Large intestine (tissue), 3 donors: ENCODE measurements around the gene GLIPR1. TPM values are rescaled to one million over a fixed set of nuclear protein-coding genes. Genes with fewer than 3 reads are reported as not detected.
A peak's percentile ranks its signal among the peaks of the same experiment; 100 is the strongest.

Experiments
- DNase-seq, 2 donors: peaks; one replicate each; pipeline versions ENCODE4 v3.0.0 to v3.0.0-alpha.2; 2013
- H3K27ac ChIP-seq: one replicate; pipeline ENCODE4 v1.5.1; 2013; ENCODE audit warnings: low read length
- H3K27me3 ChIP-seq: 2 replicates; pipeline ENCODE4 v1.6.1; 2013; ENCODE audit warnings: low read length; ENCODE audit not compliant: control insufficient read depth, insufficient read depth
- H3K36me3 ChIP-seq: 2 replicates; pipeline ENCODE4 v1.6.1; 2013; ENCODE audit warnings: low read length; ENCODE audit not compliant: control insufficient read depth, insufficient read depth
- H3K4me1 ChIP-seq: one replicate; pipeline ENCODE4 v1.6.1; 2013; ENCODE audit warnings: low read length; ENCODE audit not compliant: control insufficient read depth, insufficient read depth
- H3K4me3 ChIP-seq: one replicate; pipeline ENCODE4 v1.5.1; 2013; ENCODE audit warnings: low read length
- H3K9me3 ChIP-seq: one replicate; pipeline ENCODE4 v1.6.1; 2013; ENCODE audit warnings: mild to moderate bottlenecking, low read depth, low read length, moderate library complexity; ENCODE audit not compliant: control insufficient read depth
- WGBS: methylation state at CpG from one replicate; pipeline ENCODE4 v1.1.5; 2013; ENCODE audit warnings: low lambda C conversion rate; ENCODE audit not compliant: insufficient coverage; 5-methylcytosine and 5-hydroxymethylcytosine counted together
- polyA plus RNA-seq: library from polyadenylated mRNA; unstranded; fragments of 120-200 nt; gene quantifications from one replicate; pipeline ENCODE4 v1.2.1, GENCODE V29; 2013

GLIPR1 gene
- polyA plus RNA-seq, 1 donor, result 14.1 TPM

DNA sequence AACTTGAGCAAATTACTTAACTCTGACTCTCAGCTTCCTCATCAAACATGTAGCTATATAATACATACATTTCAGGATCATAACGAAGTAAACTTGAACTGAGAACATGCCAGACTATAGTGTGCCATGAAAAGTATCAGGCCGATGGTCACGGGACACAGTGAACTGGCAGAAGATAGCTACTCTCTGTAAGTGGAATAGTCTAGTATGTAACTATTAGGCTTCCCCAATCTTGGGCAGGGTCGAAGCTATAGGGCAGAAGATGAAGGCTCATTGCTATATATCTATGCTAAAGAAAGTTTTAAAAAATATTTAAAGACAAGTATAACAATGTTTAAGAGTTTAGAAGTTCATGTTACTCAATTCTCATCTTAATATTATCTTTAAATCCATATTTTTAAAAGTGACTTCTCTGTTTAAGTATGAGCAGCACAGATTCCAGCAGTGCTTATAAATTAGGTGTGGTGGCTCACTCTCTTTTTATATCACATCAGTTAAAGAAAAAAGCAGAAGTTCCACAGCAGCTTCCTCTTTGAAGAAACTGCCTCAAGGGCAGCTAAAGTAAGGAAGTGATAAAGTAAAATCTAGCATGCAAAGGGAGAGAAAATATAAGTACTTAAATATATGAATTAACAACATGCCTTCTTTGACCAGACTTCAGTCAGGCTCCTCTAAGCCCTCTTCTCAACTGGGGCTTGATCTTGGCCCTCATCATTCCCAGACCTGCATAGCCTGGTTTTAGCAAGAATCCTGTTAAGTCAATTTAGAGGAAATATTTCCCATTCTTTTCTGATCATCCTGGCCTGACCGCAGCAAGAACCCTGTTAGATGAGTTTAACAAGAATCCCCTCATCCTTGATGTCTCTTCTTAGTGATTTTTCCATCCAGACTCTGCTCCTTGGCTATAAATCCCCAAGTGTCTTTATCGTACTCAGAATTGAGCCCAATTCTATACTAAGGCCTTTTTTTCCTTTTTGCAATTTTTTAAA, 8.4 kb upstream of the GLIPR1 start:
- no peak overlapping the region for H3K4me3 ChIP-seq
- WGBS, result 91% methylated on average over 1 of the region's 6 CpGs
- no peaks in the 10 kb centered on the region for H3K9me3 ChIP-seq
- H3K27ac ChIP-seq, result no peak overlapping the region
- no peak for DNase-seq
- H3K27me3 ChIP-seq, result no peaks in the 10 kb centered on the region
- no peaks in the 10 kb centered on the region for H3K36me3 ChIP-seq
- no peaks in the 10 kb centered on the region for H3K4me1 ChIP-seq

DNA sequence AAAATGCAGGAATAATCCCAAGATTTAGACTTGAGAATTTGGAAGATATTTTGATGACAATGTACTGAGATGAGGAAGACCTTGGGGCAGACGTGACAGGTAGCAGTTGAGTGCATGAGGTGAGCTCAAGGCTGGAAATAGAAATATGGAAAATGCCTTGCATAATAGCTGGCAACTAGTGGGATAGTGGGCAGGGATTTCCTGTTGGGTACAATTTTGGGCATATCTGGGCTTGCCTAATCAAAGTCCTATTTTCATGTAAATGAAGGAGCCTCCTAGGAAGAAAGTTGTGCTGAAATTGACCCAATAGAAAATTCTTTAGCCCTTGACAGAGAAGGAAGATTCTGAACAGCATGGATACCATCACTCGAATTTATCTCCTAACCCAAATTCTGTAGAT, 6.4 kb upstream of the GLIPR1 start:
- no peaks in the 10 kb centered on the region for H3K36me3 ChIP-seq

GRCh38 chr12:75476071-75476470, 4.5 kb upstream of the GLIPR1 start:
- no peaks in the 10 kb centered on the region for H3K27me3 ChIP-seq
- no peaks in the 10 kb centered on the region for H3K36me3 ChIP-seq
- H3K9me3 ChIP-seq, result no peaks in the 10 kb centered on the region
- WGBS, result no CpG with 5 or more reads among the region's 1 CpG
- no peak for DNase-seq
- no peaks in the 10 kb centered on the region for H3K4me1 ChIP-seq
- H3K27ac ChIP-seq, result no peak overlapping the region
- no peak overlapping the region for H3K4me3 ChIP-seq

More for the DNA sequence above, 6.4 kb upstream of the GLIPR1 start:
- Histone ChIP-seq H3K9me3 (no peaks in the 10 kb centered on the region), H3K27ac (no peak overlapping the region), H3K4me1 (no peaks in the 10 kb centered on the region), H3K4me3 (no peak overlapping the region), H3K27me3 (no peaks in the 10 kb centered on the region)
- WGBS, result 83% methylated on average over 1 of the region's 2 CpGs
- no peak for DNase-seq

- WGBS, result no CpG with 5 or more reads among the region's 2 CpGs
- Histone ChIP-seq H3K27ac (no peak overlapping the region), H3K4me3 (no peak overlapping the region), H3K27me3 (no peaks in the 10 kb centered on the region), H3K36me3 (no peaks in the 10 kb centered on the region), H3K9me3 (no peaks in the 10 kb centered on the region), H3K4me1 (no peaks in the 10 kb centered on the region)
- no peak for DNase-seq
These were observed 3.4 kb upstream of the GLIPR1 start for GRCh38 chr12:75477137-75477536.

DNA sequence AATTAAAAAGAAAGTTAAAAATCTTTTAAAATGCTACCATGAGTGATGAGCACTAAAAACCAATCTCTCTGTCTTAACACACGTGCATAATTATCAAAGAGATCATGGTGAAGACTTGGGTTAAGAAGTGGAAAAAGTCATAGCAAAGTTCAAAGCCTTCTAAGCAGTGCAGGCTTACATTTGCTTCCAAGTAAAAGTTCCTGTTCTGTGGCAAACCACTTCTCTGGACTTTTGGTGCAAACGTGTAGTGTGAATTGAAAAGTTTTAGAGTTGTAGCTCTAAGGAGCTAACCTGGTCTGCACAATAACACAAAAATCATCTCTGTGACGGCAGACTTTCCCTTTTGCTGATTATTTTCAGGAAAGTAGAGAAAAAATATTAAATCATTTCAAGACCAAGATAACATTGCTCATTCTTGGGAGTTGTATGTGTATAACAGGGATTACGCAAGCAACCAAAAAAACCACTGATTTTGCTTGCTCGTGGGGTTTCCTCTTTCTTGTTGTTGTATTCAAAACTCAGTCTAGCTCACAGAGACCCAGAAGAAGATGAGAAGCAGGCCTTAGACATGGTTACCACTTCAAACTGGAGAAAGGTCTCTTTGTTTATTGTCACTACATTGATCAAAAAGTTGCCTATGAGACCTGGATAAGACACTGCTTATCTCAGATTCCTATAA, 2.3 kb upstream of the GLIPR1 start:
- DNase-seq, result no peak
- Histone ChIP-seq H3K36me3 (no peaks in the 10 kb centered on the region), H3K27me3 (no peaks in the 10 kb centered on the region), H3K9me3 (no peaks in the 10 kb centered on the region), H3K27ac (no peak overlapping the region), H3K4me3 (no peak overlapping the region), H3K4me1 (no peaks in the 10 kb centered on the region)
- WGBS, result 75% methylated on average over 1 of the region's 5 CpGs

DNA sequence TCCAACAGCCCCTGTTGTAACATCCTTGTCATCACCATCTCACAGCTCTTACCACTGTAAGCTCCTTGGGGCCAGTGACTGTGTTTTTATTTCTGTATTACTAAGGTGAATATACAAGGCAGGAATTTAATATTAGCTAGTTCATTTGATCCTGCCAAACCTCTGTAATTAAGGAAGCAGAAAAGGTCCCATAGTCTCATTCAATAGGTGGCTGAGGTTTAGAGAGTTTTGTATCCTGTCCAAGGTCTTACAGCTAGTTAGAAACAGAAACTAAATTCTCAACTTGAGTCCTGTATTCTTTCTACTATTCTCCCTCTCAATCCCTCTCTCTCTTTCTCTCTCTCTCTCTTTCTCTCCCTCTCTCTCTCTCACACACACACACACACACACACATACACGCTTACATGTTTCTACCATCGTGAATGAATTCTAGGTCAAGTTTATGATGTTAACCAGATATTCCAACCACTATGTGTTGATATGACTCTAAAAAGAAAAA, 543 bp upstream of the GLIPR1 start:
- DNase-seq, result peak in 1 of 2 donors; percentile 8
- H3K4me1 ChIP-seq, result no peaks in the 10 kb centered on the region
- H3K4me3 ChIP-seq, result no peak overlapping the region

DNA sequence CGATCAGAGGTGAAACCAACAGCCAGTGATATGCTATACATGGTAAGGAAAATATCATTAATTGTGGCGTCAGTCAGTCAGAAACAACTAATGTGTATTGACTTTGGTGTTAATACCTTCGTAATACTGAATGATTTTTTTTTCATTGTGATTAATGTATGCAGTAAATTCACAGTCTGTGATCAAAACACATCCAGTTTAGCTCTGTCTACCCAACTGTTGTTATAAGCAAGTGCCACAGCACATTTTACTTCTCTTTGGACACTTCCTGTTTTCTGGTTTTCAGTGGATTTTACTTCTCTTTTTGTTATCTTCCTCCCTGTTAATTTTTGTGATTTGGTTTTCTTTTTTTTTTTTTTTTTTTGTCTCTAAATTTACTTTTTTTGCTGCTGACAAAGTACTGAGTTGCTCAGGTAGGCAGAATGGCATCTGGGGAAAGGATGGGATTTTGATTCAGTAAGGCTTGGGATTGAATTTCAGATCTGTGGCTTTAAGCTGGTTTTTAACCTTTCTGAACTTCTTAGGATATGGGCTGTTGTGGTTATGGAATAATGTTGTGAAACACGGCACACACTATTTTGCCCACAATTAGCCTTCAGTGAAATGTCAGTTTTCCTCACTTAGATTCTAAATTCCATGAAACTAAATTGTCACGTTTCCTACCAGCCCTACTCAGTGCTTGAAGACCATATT, 604 bp downstream of the GLIPR1 start:
- Histone ChIP-seq H3K27me3 (no peaks in the 10 kb centered on the region), H3K27ac (peak overlapping the region; percentile 22), H3K4me1 (no peaks in the 10 kb centered on the region), H3K4me3 (peak overlapping the region; percentile 27), H3K9me3 (no peaks in the 10 kb centered on the region), H3K36me3 (no peaks in the 10 kb centered on the region)
- DNase-seq, result no peak
- WGBS, result 89% methylated on average over 4 of the region's 5 CpGs

More for the DNA sequence above, 543 bp upstream of the GLIPR1 start:
- no peaks in the 10 kb centered on the region for H3K36me3 ChIP-seq
- no peaks in the 10 kb centered on the region for H3K9me3 ChIP-seq
- no CpG with 5 or more reads among the region's 2 CpGs for WGBS
- no peaks in the 10 kb centered on the region for H3K27me3 ChIP-seq
- H3K27ac ChIP-seq, result no peak overlapping the region

DNA sequence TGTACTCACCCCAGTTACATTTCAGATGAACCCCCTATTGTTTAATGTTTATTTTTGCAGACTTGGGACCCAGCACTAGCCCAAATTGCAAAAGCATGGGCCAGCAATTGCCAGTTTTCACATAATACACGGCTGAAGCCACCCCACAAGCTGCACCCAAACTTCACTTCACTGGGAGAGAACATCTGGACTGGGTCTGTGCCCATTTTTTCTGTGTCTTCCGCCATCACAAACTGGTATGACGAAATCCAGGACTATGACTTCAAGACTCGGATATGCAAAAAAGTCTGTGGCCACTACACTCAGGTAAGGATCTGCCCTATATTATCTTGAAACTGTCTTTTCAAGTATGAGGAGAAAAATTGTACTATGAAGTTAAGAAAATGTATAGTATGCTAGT, 1.2 kb downstream of the GLIPR1 start:
- Histone ChIP-seq H3K9me3 (no peaks in the 10 kb centered on the region), H3K4me3 (peak overlapping the region; percentile 3), H3K27me3 (no peaks in the 10 kb centered on the region), H3K4me1 (no peaks in the 10 kb centered on the region), H3K36me3 (no peaks in the 10 kb centered on the region), H3K27ac (no peak overlapping the region)
- DNase-seq, result no peak
- WGBS, result 86% methylated on average over 1 of the region's 4 CpGs

GRCh38 chr12:75482646-75483045, 2.1 kb downstream of the GLIPR1 start:
- no peak for DNase-seq
- no peak overlapping the region for H3K27ac ChIP-seq
- H3K4me1 ChIP-seq, result no peaks in the 10 kb centered on the region

DNA sequence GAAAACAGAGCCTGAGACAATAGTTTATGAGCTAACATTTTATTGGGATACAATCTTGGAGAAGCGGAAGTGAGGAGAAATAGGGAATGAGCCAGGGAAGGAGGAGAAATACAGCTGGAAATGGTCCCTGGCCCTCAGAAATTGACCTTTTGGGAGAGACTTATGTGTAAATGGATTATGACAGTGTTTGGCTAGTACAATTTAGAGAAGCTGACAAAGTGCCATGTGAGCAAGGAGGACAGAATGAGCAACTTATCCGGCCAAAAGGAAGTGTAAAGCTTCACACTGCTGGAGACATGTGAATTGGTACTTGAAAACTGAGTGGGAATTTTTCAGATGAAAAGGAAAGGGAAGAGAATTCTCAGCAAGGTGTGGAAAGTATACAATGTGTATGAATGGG, 2.9 kb downstream of the GLIPR1 start:
- Histone ChIP-seq H3K27me3 (no peaks in the 10 kb centered on the region), H3K4me1 (no peaks in the 10 kb centered on the region), H3K36me3 (no peaks in the 10 kb centered on the region), H3K27ac (no peak overlapping the region), H3K4me3 (no peak overlapping the region), H3K9me3 (no peaks in the 10 kb centered on the region)
- DNase-seq, result no peak
- WGBS, result 67% methylated on average over 2 of the region's 2 CpGs

More at GRCh38 chr12:75482646-75483045, 2.1 kb downstream of the GLIPR1 start:
- Histone ChIP-seq H3K4me3 (no peak overlapping the region), H3K9me3 (no peaks in the 10 kb centered on the region), H3K27me3 (no peaks in the 10 kb centered on the region), H3K36me3 (no peaks in the 10 kb centered on the region)
- WGBS, result 80% methylated on average over 2 of the region's 4 CpGs
